ENCODE measurements around the gene PHKA2.
"Not testable (repeated sequence)": the region's sequence is repeated elsewhere in the genome, so short reads cannot be mapped to it uniquely, and the experiment has no call there.

PHKA2 gene, protein sequence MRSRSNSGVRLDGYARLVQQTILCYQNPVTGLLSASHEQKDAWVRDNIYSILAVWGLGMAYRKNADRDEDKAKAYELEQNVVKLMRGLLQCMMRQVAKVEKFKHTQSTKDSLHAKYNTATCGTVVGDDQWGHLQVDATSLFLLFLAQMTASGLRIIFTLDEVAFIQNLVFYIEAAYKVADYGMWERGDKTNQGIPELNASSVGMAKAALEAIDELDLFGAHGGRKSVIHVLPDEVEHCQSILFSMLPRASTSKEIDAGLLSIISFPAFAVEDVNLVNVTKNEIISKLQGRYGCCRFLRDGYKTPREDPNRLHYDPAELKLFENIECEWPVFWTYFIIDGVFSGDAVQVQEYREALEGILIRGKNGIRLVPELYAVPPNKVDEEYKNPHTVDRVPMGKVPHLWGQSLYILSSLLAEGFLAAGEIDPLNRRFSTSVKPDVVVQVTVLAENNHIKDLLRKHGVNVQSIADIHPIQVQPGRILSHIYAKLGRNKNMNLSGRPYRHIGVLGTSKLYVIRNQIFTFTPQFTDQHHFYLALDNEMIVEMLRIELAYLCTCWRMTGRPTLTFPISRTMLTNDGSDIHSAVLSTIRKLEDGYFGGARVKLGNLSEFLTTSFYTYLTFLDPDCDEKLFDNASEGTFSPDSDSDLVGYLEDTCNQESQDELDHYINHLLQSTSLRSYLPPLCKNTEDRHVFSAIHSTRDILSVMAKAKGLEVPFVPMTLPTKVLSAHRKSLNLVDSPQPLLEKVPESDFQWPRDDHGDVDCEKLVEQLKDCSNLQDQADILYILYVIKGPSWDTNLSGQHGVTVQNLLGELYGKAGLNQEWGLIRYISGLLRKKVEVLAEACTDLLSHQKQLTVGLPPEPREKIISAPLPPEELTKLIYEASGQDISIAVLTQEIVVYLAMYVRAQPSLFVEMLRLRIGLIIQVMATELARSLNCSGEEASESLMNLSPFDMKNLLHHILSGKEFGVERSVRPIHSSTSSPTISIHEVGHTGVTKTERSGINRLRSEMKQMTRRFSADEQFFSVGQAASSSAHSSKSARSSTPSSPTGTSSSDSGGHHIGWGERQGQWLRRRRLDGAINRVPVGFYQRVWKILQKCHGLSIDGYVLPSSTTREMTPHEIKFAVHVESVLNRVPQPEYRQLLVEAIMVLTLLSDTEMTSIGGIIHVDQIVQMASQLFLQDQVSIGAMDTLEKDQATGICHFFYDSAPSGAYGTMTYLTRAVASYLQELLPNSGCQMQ

DNA sequence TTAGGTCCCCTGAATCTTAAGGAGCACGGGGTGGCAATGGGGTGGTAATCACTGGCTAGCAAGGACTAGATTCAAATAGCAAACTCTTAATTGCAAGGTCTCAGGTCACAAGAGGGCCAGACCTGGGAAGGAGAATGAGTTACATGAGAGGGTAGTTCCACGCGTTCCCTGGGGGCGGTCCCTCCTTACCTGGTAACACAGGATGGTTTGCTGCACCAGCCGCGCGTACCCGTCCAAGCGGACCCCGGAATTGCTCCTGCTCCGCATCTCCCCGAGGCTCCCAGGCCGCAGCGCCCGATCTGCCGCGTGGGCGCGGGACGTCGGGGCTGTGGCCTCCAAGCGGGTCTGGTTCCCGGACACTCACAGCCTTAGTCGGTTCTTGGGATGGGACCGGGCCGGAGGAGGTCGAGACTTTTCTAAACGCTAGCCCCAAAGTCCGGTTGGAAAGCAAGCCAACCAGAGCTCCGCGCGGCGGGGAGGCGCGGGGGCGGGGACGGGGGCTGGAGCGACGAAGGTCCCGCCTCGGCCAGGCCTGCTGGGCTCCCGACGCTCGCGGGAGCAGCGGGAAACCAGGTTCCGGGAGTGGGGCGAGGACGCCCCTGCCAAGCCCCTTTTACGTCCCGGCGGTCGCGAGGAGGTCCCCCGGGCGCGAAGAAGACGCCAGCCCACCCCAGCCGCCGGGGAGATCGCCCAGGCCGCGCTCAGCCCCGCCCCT is at the start of gene PHKA2:
PHKA2 (minus strand) TSS at position 449 of the 715 bp plus-strand sequence; CDS start at position 267, 182 bp downstream.
- DNase-seq (ENCODE audit: low spot score), result peak; percentile 40

DNA sequence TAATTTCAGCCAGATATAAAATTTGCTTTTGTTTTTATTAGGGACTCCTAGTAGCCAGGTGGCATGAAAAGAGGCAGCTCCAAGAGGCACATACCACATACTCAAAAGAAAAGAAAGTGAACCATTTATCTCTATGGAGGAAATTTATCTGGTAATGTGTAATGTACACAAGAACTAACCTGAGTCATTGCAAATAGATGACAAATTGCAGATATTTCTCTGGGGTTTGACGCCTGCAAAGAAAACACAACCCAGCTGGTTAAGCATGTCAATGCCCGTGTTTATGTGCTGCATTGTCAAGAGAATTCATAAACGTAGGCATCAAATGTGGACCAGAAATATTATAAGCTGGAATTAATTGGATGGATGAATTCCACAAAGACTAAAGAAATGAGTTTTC is 46.9 kb upstream of the PHKA2 start:
- no peak for DNase-seq (ENCODE audit: low spot score)

DNA sequence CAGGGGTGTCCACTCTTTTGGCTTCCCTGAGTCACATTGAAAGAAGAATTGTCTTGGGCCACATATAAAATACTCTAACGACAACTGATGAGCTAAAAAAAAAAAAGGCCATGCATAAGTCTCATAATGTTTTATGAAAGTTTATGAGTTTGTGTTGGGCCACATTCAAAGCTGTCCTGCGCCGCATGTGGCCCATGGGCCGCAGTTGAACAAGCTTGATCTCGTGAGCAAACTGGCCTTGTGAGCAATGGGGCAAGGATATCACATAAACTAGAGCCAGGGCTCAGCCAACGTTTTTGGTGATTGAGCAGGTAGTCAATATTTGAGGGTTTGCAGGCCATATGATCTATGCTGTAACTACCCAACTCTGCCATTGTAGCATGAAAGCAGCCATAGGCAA is 44.6 kb upstream of the PHKA2 start:
- no peak for DNase-seq (ENCODE audit: low spot score)

DNA sequence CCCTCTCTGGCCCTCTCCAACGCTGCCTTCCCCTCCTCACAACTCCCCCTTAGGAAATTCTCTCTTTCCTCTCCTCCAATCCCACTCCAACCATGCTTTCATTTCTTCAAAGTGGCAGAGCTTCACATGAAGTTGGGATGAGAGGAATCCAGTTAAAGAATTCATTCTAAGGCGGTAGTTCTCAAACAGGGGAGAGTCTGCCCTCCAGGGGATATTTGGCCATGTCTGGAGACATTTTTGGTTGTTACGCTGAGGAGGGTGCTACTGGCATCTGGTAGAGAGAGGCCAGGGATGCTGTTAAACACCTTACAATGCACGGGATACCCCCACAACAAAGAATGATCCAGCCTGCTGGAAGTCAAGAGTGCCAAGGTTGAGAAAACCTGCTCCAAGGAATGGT is 40.5 kb upstream of the PHKA2 start:
- no peak for DNase-seq (ENCODE audit: low spot score)

DNA sequence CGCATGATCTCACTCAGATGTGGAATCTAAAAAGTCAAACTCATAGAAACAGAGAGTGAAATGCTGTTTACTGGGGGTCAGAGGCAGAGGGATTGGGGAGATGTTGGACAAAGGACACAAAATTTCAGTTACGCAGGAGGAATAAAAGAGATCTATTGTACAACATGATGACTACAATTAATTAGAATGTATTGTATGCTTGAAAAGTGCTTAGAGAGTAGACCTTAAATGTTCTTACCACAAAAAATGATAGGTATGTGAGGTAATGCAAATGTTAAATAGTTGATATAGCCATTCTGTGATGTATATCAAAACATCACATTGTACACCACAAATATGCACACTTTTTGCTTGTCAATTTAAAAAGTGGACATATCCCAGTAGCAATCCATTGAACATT is 36.1 kb upstream of the PHKA2 start:
- DNase-seq (ENCODE audit: low spot score), result no peak

DNA sequence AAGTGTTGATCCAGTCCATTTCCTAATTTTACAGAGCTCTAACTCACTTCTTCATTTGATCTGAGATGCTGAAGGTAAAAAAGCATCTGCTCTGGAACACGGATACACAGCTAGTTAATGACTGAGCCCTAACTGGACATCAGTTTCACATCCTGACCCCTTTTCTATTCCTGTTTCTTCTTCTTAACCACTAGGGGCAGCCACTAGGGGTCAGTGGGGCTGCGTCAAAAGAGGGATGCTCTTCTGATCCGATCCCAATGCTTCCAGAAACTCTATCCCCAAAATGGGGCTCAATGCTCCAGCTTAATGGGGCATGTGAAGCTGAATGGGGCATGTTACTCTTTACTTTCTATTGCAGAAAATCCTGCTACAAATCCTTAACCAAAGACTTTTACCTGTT is 33.4 kb upstream of the PHKA2 start:
- DNase-seq (ENCODE audit: low spot score), result peak; percentile 52

DNA sequence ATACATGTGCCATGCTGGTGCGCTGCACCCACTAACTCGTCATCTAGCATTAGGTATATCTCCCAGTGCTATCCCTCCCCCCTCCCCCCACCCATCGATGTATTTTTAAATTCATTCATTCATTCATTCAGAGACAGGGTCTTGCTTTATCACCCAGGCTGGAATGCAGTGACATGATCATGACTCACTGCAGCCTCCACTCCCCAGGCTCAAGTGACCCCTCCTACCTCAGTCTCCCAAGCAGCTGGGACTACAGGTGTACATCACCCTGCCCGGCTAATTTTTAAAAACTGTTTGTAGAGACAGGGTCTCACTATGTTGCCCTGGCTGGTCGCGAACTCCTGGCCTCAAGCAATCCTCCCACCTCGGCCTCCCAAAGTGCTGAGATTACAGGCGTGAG is 32.7 kb upstream of the PHKA2 start:
- not testable (repeated sequence) for DNase-seq (ENCODE audit: low spot score)

DNA sequence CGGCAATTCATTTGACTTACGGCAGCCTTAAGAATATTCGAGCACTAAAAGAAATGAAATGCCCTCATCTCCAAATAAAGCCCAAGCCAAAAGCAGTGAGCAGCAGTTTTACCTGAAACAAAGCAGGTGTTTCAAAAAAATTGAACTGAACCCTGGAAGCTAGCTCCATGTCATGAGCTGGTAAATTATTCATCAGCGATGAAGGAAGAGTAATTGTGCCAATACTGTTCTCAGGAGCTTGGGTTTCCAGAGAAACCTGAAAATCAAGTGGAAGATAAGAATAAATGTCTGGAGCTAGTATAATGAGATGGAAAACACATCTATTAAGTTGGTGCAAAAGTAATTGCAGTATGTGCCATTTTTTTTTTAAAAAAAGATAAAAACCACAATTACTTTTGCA is 24.0 kb upstream of the PHKA2 start:
- no peak for DNase-seq (ENCODE audit: low spot score)

DNA sequence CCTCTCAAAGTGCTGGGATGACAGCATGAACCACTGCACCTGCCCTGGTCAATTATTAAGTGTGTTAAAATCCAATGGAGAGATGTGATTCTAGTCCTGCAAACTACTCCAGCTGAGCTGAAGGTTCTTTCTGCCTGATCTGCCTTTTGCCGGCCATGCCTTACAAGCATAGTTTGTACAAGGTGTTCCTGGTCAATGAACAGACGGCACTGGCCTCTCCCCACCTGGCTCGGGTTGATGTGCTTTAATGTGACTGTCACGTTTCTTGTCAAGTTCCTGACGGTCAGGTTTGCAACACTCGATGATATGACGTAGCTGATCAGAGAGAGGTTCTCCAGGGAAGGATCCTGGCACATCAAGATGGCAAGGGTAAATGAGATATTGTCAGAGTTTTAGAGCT is 23.1 kb upstream of the PHKA2 start:
- no peak for DNase-seq (ENCODE audit: low spot score)

DNA sequence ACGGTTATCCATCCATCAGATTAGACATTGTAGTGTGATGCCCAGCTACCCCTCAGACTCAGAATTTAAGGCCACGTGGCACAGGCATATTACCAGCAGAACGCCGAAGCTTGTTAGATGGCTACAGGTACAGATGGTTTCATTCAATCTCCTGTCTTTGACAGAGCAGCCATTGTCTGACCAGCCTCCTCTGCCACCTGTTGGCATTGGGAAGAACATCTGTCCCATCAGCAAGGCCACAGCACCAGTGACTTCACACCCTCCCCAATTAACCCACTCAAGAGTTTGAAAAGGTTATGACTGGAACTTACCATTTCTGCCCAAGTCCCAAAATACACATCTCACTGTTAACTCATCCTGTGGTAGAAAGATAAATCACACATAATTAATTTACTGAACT is 22.0 kb upstream of the PHKA2 start:
- peak; percentile 18 for DNase-seq (ENCODE audit: low spot score)

DNA sequence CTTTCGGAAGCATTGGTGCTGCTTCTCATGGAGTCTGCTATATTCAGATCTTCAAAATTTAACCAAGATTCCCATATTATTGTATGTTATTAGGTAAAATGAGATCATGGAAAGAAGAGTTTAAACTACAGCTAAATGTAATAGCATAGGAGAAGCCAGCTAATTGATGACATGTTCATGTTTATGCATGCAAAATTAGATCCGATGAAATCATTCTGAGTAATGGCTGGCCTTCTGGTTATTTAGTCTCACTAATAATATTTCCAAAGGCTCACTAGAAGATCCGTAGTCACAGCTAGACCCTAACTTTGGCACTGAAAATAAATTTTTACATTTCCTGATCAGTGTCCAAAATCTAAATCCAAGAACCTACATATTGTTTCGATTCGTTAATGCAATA is 19.8 kb upstream of the PHKA2 start:
- no peak for DNase-seq (ENCODE audit: low spot score)

DNA sequence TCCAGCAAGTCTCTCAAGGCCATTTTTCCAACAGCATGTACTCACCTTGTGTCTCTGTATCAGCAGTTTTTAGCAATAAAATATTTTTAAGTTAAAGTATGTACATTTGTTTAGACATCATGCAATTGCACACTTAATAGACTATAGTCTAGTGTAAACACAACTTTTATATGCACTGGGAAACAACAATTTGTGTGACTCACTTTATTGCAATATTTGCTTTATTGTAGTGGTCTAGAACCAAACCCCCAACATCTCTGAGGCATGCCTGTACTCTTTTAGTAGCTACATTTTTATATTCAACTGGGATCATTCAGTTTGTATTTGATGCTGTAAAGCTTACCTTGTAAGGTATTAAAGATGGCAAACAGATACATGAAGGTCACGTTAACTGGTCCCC is 14.7 kb upstream of the PHKA2 start:
- DNase-seq (ENCODE audit: low spot score), result no peak

DNA sequence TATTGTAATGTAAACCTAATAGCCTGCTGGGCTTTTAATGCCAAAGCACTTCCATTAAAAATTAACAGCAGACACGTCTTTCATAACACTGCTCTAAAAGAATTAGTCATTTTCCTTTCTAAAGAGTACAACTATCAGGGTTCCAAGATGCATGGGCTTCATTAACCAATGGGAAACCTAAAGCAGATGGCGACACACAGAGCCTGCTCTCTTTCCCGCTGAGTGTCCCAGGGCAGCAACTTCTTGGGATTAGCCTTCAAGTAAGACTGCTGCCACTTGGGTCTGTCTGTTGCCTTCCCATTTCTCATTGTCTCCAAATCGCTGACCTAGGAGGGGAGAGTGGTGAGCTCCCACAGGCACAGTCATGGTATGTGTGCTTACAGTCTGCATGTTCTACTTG is 14.0 kb upstream of the PHKA2 start:
- no peak for DNase-seq (ENCODE audit: low spot score)

DNA sequence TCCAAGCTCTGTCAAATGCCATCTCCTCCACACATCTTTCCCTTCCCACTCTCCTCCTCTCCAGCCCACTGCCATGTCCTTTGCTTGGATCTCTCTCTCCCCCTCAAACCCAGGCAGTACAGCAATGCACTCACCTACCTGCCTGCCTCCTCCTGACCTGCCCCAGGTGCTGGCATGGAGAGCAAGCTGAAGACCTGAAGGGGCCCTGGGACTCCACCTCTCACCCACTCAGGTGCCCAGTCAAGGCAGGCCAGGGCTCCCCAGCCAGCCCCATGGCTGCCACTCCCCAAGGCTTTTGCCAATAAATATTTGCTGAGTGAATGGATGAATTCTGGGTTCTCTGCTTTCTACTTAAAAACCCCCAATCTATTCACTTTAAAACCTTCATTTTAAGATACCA is 12.6 kb upstream of the PHKA2 start:
- DNase-seq (ENCODE audit: low spot score), result no peak

DNA sequence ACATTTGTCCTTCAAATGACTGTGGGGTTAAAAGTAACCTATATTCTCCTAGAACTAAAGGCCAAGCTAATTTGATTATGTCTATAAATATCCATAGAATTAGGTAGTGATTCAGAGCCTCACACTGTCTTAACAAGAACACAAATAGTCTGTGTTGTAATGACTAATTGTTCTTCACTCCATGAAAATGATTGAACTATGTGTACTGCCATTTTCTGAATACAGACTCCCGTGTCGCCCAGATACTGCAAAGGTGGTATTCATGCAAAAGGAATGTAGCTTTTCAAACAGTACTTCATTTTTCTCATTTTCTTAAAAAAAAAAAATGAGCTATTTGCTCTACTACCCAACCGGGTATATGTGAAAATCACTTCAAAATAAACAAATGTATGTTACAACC is 11.3 kb upstream of the PHKA2 start:
- no peak for DNase-seq (ENCODE audit: low spot score)

DNA sequence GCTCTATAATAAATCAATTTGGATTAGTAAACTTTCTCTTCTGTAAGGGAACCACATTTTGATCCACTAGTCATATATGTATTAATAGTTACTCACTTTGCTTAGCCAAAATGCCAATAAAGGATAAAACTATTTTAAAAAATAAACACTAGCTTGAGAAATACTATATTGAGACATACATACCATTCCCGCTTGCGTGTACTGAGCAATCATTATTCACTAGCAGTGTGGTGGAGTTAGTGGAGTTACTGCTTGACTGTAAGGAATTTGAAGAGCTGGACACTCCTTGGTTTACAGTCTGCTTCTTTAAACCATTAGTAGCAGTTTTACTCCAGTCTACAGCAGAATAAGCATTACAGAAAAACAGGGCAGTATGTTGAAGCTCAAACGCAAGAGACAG is 10.8 kb upstream of the PHKA2 start:
- DNase-seq (ENCODE audit: low spot score), result no peak

DNA sequence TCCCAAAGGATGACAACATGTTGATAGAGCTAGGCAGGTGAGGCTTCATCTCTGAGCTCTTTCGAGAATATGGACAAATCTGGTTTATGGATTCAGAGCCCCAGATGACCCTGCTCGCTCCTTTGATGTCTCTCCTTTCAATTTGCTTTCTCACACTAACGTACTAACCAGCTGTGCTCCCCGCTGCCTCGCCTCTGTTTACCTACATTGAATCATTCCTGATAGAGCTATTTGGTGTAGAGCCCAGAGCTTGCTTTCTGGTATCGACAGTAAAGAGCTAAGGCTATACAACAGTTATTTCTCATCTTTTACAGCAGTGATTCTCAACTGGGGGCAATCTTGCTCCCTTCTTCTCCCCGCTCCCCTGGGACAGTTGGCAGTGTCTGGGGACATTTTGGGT is 8.9 kb upstream of the PHKA2 start:
- DNase-seq (ENCODE audit: low spot score), result no peak

DNA sequence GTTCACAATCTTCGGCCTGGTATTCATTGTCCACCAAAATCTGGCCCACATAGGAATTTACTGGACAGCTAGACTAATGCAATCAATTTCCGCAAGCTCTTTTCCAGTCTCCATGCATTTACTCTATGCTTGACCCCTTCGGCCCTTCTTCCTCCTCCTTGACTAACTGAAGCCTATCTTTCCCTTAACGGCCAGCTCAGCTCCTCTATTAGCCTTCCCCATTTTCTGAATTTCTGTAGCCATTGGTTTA is 1.2 kb upstream of the PHKA2 start:
- no peak for DNase-seq (ENCODE audit: low spot score)

DNA sequence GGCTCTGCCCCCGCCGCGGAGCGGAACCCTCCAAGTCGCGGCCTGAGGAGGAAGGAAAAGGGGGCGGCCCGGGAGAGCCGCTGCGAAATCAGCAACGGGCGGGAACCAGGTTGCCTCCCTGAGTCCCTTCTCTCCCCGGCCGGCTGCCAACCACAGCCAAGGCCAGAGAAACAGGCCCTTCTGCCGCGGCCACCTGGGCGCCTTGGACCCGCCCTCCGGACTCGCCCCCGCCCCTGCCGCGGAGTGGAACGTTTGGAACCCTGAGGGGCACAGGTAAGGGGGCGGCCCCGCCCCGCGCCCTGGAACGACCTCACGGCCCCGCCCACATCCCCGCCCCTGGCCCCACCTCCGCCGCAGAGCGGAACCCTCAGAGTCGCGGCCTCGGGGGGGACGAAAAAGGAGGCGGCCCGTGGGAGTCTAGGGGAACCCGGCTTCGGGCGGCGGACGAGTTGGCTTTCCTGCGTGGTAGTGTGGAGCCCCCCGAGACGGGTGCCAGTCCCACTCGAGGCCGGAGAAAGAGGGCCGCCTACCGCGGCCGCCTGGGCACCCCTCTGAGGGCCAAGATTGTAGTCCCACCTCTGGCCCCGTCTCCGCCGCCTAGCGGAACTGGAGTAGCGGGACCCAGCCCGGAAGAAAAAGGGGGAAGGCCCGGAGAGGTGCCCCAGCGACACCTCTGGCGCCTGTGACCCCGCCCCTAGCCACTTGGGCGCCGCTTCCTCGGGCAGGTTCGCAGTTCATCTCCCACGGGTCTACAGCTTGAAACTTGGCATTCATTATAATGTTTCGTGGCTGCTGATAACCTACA is 669 bp upstream of the PHKA2 start:
- peak; percentile 82 for DNase-seq (ENCODE audit: low spot score)

DNA sequence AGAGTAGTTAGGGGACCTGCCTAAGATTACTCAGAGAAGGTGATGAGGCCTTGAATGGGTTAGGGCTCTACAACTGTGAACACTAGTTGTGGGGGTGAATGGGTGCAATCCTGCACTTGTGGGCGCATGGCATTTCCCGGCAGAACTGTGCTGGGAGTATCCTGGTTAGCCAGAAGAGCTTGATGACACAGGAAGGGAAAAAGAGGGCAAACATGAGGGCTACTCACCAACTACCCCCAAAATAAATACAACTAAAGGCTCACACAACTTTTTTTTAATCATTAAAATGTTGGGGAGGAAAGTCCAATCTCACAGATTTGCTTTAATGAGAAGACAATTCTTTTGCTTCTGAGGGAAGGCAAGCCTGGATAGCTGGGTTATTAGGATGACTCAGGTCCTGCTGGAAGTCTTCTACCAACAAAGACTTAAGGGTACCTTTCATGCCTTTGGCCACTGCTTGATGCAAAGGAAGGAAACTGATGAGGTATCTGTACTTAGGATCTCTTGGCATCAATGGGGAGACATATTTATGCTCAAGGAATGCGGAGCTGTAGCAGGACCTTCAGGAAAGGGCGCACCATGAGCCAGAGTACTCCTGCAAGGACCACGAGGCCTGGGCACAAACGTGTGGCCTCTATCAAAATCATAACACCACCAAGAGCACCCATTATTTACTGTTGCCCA is 2.6 kb downstream of the PHKA2 start:
- DNase-seq (ENCODE audit: low spot score), result no peak

DNA sequence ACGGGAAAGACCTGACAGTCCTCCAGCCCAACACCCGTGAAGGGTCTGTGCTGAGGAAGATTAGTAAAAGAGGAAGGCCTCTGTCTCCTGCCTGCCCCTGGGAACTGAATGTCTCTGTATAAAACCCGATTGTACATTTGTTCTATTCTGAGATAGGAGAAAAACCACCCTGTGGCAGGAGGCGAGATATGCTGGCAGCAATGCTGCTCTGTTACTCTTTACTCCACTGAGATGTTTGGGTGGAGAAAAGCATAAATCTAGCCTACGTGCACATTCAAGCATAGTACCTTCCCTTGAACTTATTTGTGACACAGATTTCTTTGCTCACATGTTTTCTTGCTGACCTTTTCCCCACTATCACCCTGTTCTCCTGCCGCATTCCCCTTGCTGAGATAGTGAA is 3.7 kb downstream of the PHKA2 start:
- DNase-seq (ENCODE audit: low spot score), result not testable (repeated sequence)
